GM19463 (cell line): ENCODE measurements around the gene RBMY1A1.
"Not testable (repeated sequence)": the region's sequence is repeated elsewhere in the genome, so short reads cannot be mapped to it uniquely, and the experiment has no call there.

Experiments
- ATAC-seq: cut with Tn5 transposase; IDR thresholded peaks from one replicate; pipeline ENCODE4 v1.9.1; 2021; ENCODE audit warnings: mild to moderate bottlenecking, moderate library complexity; ENCODE audit not compliant: unreplicated experiment

RBMY1A1 gene

GRCh38 chrY:21534579-21534978 lies at the start of gene RBMY1A1:
RBMY1A1 (plus strand) TSS chrY:21534879; CDS start chrY:21536892, 2,013 bp downstream.
- ATAC-seq = not testable (repeated sequence)

GRCh38 chrY:21511038-21511437 lies 23.6 kb upstream of the RBMY1A1 start, which contains the start of gene RBMY1B:
RBMY1B (plus strand) TSS chrY:21511338; CDS start chrY:21513351, 2,013 bp downstream.
- not testable (repeated sequence) for ATAC-seq

GRCh38 chrY:21559316-21559984 lies 24.8 kb downstream of the RBMY1A1 start:
- ATAC-seq = not testable (repeated sequence)

- ATAC-seq = no peak
Observed at GRCh38 chrY:21585449-21585848, 50.8 kb downstream of the RBMY1A1 start.

GRCh38 chrY:21586454-21586853 lies 51.8 kb downstream of the RBMY1A1 start:
- not testable (repeated sequence) for ATAC-seq

- ATAC-seq = no peak
Observed at GRCh38 chrY:21592059-21592458, 57.4 kb downstream of the RBMY1A1 start.

- not testable (repeated sequence) for ATAC-seq
Observed at GRCh38 chrY:21596287-21596686, 61.6 kb downstream of the RBMY1A1 start.
